Lung (tissue), 16 donors: ENCODE results near the gene MIPEP. TPM values are rescaled to one million over a fixed set of nuclear protein-coding genes. Genes with fewer than 3 reads are reported as not detected.

Experiments
- ATAC-seq: fragments of 200-7000 bp; cut with Tn5 transposase; one replicate; pipeline ENCODE4 v1.9.1; 2020; ENCODE audit warnings: moderate number of reproducible peaks; ENCODE audit not compliant: insufficient read depth, low FRiP score
- DNase-seq, 3 donors: peaks; one replicate each; pipeline ENCODE4 v3.0.0-alpha.2; 2013 to 2017
- H3K27ac ChIP-seq, 2 donors: one replicate each; pipeline ENCODE4 v1.5.1; 2013; ENCODE audit warnings: mild to moderate bottlenecking in 2 of 2, moderate library complexity in 2 of 2, control low read depth in 1 of 2, inconsistent platforms in 1 of 2, low read depth in 1 of 2, low read length in 1 of 2
- H3K27me3 ChIP-seq, 3 donors: one replicate each; pipeline ENCODE4 v1.5.1; 2013; ENCODE audit warnings: low read length in 2 of 3; ENCODE audit not compliant: control insufficient read depth in 3 of 3, insufficient read depth in 3 of 3
- H3K36me3 ChIP-seq, 4 donors: one replicate each; pipeline ENCODE4 v1.5.1; 2013; ENCODE audit warnings: low read length in 4 of 4, mild to moderate bottlenecking in 1 of 4, moderate library complexity in 1 of 4; ENCODE audit not compliant: control insufficient read depth in 4 of 4, insufficient read depth in 4 of 4
- H3K4me1 ChIP-seq, 5 donors: one replicate each; pipeline ENCODE4 v1.5.1; 2013; ENCODE audit warnings: low read length in 5 of 5, mild to moderate bottlenecking in 2 of 5, moderate library complexity in 1 of 5; ENCODE audit not compliant: control insufficient read depth in 5 of 5, insufficient read depth in 5 of 5
- H3K4me3 ChIP-seq: one replicate; pipeline ENCODE4 v1.5.1; 2013; ENCODE audit warnings: mild to moderate bottlenecking, control low read depth, moderate library complexity
- H3K9ac ChIP-seq, 2 donors: one replicate each; pipeline ENCODE4 v1.5.1; 2013; ENCODE audit warnings: low read length in 2 of 2, control low read depth in 1 of 2; ENCODE audit not compliant: insufficient read depth in 1 of 2
- H3K9me3 ChIP-seq, 4 donors: one replicate each; pipeline ENCODE4 v1.5.1; 2013; ENCODE audit warnings: low read length in 3 of 4, mild to moderate bottlenecking in 1 of 4, moderate library complexity in 1 of 4; ENCODE audit not compliant: control insufficient read depth in 4 of 4, insufficient read depth in 3 of 4
- CTCF ChIP-seq: IDR thresholded peaks from 2 replicates; pipeline ENCODE4 v1.5.1; 2012; ENCODE audit warnings: mild to moderate bottlenecking; ENCODE audit errors: control extremely low read depth, extremely low read depth
- WGBS, 2 donors: extraction: QIAGEN DNeasy Blood & Tissue Kit; methylation state at CpG; one replicate each; pipeline ENCODE4 v1.1.7; 2013; 5-methylcytosine and 5-hydroxymethylcytosine counted together
- long read RNA-seq, 5 donors: transcript quantifications; one replicate each; lab custom pipeline, GENCODE V29; 2026
- polyA plus RNA-seq, 2 donors: library from polyadenylated mRNA; stranded (reverse); fragments of 200-250 nt; gene quantifications; one replicate each; pipeline ENCODE4 v1.2.1, GENCODE V29; 2013
- total RNA-seq, 2 donors: library from RNA; depleted of rRNA in 1 of 2; stranded (reverse); fragments of >200 nt in 1 of 2; gene quantifications; one replicate each; pipeline ENCODE4 v1.2.1, GENCODE V29; 2014 to 2021
- donor health status: control.
- donor health status: control.
- donor health status: Bipolar disorder and iron deficiency.
- donor health status: healthy.
- donor health status: DM: yes; HTN: yes; CAD: no.

Gene MIPEP
- total RNA-seq (10 to 100 TPM; 18.3 to 32.2 TPM), polyA plus RNA-seq (10 to 100 TPM; 12.9 to 35.1 TPM)
- long read RNA-seq, donor 1, transcript MIPEP-201 (19 exons, 2,400 nt): major isoform, 7 of 14 reads
- long read RNA-seq, donor 1, partial matches to known transcripts: 5 of 14 reads
- long read RNA-seq, donor 1, other reads (novel, unspliced or antisense): 0 of 14 reads
- long read RNA-seq, donor 2, partial matches to known transcripts: 5 of 6 reads
- long read RNA-seq, donor 2, other reads (novel, unspliced or antisense): 0 of 6 reads
- long read RNA-seq, donor 3, partial matches to known transcripts: 0 of 3 reads
- long read RNA-seq, donor 3, other reads (novel, unspliced or antisense): 0 of 3 reads
- long read RNA-seq, donor 4, partial matches to known transcripts: 0 of 1 reads
- long read RNA-seq, donor 4, other reads (novel, unspliced or antisense): 0 of 1 reads
- long read RNA-seq, donor 5, transcript MIPEP-203 (2 exons, 543 nt): major isoform, 6 of 21 reads
- long read RNA-seq, donor 5, partial matches to known transcripts: 11 of 21 reads
- long read RNA-seq, donor 5, other reads (novel, unspliced or antisense): 0 of 21 reads

GRCh38 chr13:23888658-23889614 lies at the start of gene MIPEP:
Gene MIPEP (minus strand): TSS chr13:23889400. CDS start chr13:23889320, 80 bp downstream.
- H3K4me3 ChIP-seq: peak within 1 kb of the TSS; percentile 98
- H3K4me1 ChIP-seq: peaks cover 0 to 16% (median 2%) of the 10 kb centered on the region in 5 donors
- TF ChIP-seq CTCF: peak; percentile 76
- H3K9me3 ChIP-seq: no peaks in the 10 kb centered on the region
- H3K36me3 ChIP-seq: peaks cover 2 to 7% (median 5%) of the 10 kb centered on the region in 4 donors
- H3K27ac ChIP-seq: peak within 1 kb of the TSS; percentile 77 to 98
- peak within 1 kb of the TSS; percentile 75 to 84 for H3K9ac ChIP-seq
- WGBS, 2 donors: 0% methylated on average over 68 to 75 of the region's 75 CpGs
- H3K27me3 ChIP-seq: no peaks in the 10 kb centered on the region
- DNase-seq (peak; percentile 97 to 98 (median 98)), ATAC-seq (peak; percentile 98)

GRCh38 chr13:23934520-23934919 lies 45.3 kb upstream of the MIPEP start:
- WGBS, 2 donors: 87 to 94% methylated on average over 2 of the region's 2 CpGs
- Histone ChIP-seq H3K9me3 (no peaks in the 10 kb centered on the region), H3K4me1 (peaks cover 0 to 4% (median 0%) of the 10 kb centered on the region in 5 donors), H3K36me3 (no peaks in the 10 kb centered on the region), H3K4me3 (no peak overlapping the region), H3K9ac (no peak overlapping the region), H3K27ac (no peak overlapping the region), H3K27me3 (no peaks in the 10 kb centered on the region)
- ATAC-seq (no peak), DNase-seq (no peak)
- no peak for TF ChIP-seq CTCF

- peaks cover 0 to 4% (median 0%) of the 10 kb centered on the region in 5 donors for H3K4me1 ChIP-seq
- H3K9ac ChIP-seq: no peak overlapping the region
- no peaks in the 10 kb centered on the region for H3K9me3 ChIP-seq
- TF ChIP-seq CTCF: no peak
- no peaks in the 10 kb centered on the region for H3K27me3 ChIP-seq
- H3K27ac ChIP-seq: no peak overlapping the region
- 93 to 98% methylated on average over 2 of the region's 2 CpGs for WGBS, 2 donors
- H3K4me3 ChIP-seq: no peak overlapping the region
- no peaks in the 10 kb centered on the region for H3K36me3 ChIP-seq
- ATAC-seq (no peak), DNase-seq (no peak)
Measured at GRCh38 chr13:23928985-23929384, 39.8 kb upstream of the MIPEP start.
